ENCODE measurements around the gene SLC26A9.

The SLC26A9 gene

DNA sequence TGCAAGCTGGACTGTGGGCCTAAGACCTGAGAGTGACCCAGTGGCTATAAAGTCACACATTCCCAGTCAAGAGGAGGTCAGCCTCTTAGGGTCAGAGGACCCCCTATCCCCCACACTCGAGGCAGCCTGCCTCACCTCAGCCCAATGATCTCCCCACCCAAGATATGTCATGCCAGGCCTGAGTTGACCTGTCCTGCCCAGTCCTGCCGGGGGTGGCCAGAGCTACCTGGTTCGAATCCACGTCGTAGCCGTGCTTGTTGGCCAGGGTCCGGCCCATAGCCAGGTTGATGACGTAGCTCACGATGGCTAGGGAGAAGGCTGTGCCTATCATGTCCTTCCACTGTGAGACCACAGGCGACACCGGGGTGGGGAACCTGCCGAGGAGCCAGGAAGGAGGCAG, 15.6 kb downstream of the SLC26A9 start:
- H3K9me2 ChIP-seq (replicated peaks; ENCODE audit: insufficient read depth, low read length): no peaks in the 10 kb centered on the region
- DNase-seq: no peak
- no peaks in the 10 kb centered on the region for H3K27me3 ChIP-seq (replicated peaks; ENCODE audit: insufficient read depth, low read length)
- no peak overlapping the region for H3K27ac ChIP-seq (ENCODE audit: low read length)
- H2AFZ ChIP-seq (ENCODE audit: low read length): no peak overlapping the region
- no peaks in the 10 kb centered on the region for H3K79me2 ChIP-seq (ENCODE audit: low read length)
- no peaks in the 10 kb centered on the region for H3F3A ChIP-seq (ENCODE audit: insufficient read depth, low read length)
- H3K4me2 ChIP-seq (ENCODE audit: low read depth, low read length): no peak overlapping the region
- no peaks in the 10 kb centered on the region for H3K36me3 ChIP-seq (replicated peaks; ENCODE audit: insufficient read depth, low read length)
- no peak overlapping the region for H3K4me3 ChIP-seq (ENCODE audit: low read length)
- H3K4me1 ChIP-seq (ENCODE audit: low read length): no peaks in the 10 kb centered on the region
- no peaks in the 10 kb centered on the region for H3K9me3 ChIP-seq (replicated peaks; ENCODE audit: insufficient read depth, low read length)
- H3K9ac ChIP-seq (ENCODE audit: low read length): no peak overlapping the region
- TF ChIP-seq EZH2phosphoT487 (IDR thresholded peaks at IDR 0.05; ENCODE audit: low read length): no peak
- no peak for TF ChIP-seq EZH2 (optimal IDR thresholded peaks at IDR 0.05; ENCODE audit: low read depth, low read length)
- TF ChIP-seq, protein P1, sequence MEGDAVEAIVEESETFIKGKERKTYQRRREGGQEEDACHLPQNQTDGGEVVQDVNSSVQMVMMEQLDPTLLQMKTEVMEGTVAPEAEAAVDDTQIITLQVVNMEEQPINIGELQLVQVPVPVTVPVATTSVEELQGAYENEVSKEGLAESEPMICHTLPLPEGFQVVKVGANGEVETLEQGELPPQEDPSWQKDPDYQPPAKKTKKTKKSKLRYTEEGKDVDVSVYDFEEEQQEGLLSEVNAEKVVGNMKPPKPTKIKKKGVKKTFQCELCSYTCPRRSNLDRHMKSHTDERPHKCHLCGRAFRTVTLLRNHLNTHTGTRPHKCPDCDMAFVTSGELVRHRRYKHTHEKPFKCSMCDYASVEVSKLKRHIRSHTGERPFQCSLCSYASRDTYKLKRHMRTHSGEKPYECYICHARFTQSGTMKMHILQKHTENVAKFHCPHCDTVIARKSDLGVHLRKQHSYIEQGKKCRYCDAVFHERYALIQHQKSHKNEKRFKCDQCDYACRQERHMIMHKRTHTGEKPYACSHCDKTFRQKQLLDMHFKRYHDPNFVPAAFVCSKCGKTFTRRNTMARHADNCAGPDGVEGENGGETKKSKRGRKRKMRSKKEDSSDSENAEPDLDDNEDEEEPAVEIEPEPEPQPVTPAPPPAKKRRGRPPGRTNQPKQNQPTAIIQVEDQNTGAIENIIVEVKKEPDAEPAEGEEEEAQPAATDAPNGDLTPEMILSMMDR (IDR thresholded peaks at IDR 0.05; ENCODE audit: low read length): no peak
- H4K20me1 ChIP-seq (ENCODE audit: insufficient read depth, low read length): no peaks in the 10 kb centered on the region

DNA sequence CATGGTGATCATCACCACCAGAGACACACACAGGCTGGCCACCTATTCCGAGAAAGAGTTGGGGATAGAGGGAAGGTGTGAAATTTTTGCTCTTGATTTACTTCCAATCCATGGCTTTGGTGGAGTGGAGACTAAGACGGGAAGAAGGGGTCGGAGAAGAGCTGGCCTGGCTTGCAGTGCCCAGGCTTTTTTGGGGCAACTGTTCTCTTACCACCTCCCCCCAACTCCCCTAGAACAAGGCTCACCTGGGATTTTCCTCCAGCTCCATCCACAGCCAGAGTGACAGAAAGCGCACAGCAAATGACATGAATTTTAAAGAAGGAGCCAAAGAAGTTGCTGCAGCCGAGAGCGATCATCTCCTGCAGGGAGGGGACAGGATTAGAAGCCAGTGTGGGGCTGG, 16.0 kb downstream of the SLC26A9 start:
- no peaks in the 10 kb centered on the region for H3K4me1 ChIP-seq (ENCODE audit: low read length)
- no peaks in the 10 kb centered on the region for H3K79me2 ChIP-seq (ENCODE audit: low read length)
- TF ChIP-seq, protein P1 (IDR thresholded peaks at IDR 0.05; ENCODE audit: low read length): no peak
- TF ChIP-seq EZH2 (optimal IDR thresholded peaks at IDR 0.05; ENCODE audit: low read depth, low read length) (no peak), EZH2phosphoT487 (IDR thresholded peaks at IDR 0.05; ENCODE audit: low read length) (no peak)
- no peak overlapping the region for H3K27ac ChIP-seq (ENCODE audit: low read length)
- no peak overlapping the region for H3K9ac ChIP-seq (ENCODE audit: low read length)
- H3K9me3 ChIP-seq (replicated peaks; ENCODE audit: insufficient read depth, low read length): no peaks in the 10 kb centered on the region
- no peak overlapping the region for H3K4me3 ChIP-seq (ENCODE audit: low read length)
- H2AFZ ChIP-seq (ENCODE audit: low read length): no peak overlapping the region
- H3K36me3 ChIP-seq (replicated peaks; ENCODE audit: insufficient read depth, low read length): no peaks in the 10 kb centered on the region
- no peak overlapping the region for H3K4me2 ChIP-seq (ENCODE audit: low read depth, low read length)
- no peaks in the 10 kb centered on the region for H4K20me1 ChIP-seq (ENCODE audit: insufficient read depth, low read length)
- no peaks in the 10 kb centered on the region for H3F3A ChIP-seq (ENCODE audit: insufficient read depth, low read length)
- no peaks in the 10 kb centered on the region for H3K9me2 ChIP-seq (replicated peaks; ENCODE audit: insufficient read depth, low read length)
- no peaks in the 10 kb centered on the region for H3K27me3 ChIP-seq (replicated peaks; ENCODE audit: insufficient read depth, low read length)
- no peak for DNase-seq

DNA sequence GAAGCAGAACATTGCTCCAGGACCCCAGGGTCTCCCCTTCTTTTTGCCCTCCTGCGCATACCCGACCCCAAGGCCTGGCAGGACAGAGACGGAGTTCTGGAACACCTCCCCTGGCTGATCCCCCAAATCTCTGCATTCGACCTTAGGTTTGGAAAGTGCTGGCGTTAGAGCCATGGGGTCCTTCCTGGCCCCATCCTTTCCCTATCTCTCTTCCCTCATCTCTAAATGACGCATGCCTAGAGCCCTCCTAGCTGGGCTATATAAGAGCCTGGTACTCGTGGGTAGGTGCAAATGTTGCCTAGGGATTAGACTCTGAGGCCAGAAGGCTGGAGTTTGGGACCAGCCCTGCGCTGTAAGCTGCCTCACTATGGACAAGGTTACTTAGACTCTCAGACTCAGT, 16.6 kb downstream of the SLC26A9 start:
- Histone ChIP-seq H3F3A (ENCODE audit: insufficient read depth, low read length) (no peaks in the 10 kb centered on the region), H3K4me2 (ENCODE audit: low read depth, low read length) (no peak overlapping the region), H3K9me2 (replicated peaks; ENCODE audit: insufficient read depth, low read length) (no peaks in the 10 kb centered on the region), H3K4me1 (ENCODE audit: low read length) (no peaks in the 10 kb centered on the region), H3K27me3 (replicated peaks; ENCODE audit: insufficient read depth, low read length) (no peaks in the 10 kb centered on the region), H3K36me3 (replicated peaks; ENCODE audit: insufficient read depth, low read length) (no peaks in the 10 kb centered on the region), H3K27ac (ENCODE audit: low read length) (no peak overlapping the region), H3K9ac (ENCODE audit: low read length) (no peak overlapping the region), H3K9me3 (replicated peaks; ENCODE audit: insufficient read depth, low read length) (no peaks in the 10 kb centered on the region), H4K20me1 (ENCODE audit: insufficient read depth, low read length) (no peaks in the 10 kb centered on the region), H2AFZ (ENCODE audit: low read length) (no peak overlapping the region), H3K4me3 (ENCODE audit: low read length) (no peak overlapping the region), H3K79me2 (ENCODE audit: low read length) (no peaks in the 10 kb centered on the region)
- no peak for DNase-seq
- TF ChIP-seq, protein P1 (IDR thresholded peaks at IDR 0.05; ENCODE audit: low read length): no peak
- no peak for TF ChIP-seq EZH2phosphoT487 (IDR thresholded peaks at IDR 0.05; ENCODE audit: low read length)
- TF ChIP-seq EZH2 (optimal IDR thresholded peaks at IDR 0.05; ENCODE audit: low read depth, low read length): no peak

All from MM.1S (cell line).